ENCODE results near the gene PEF1.

PEF1 gene

DNA sequence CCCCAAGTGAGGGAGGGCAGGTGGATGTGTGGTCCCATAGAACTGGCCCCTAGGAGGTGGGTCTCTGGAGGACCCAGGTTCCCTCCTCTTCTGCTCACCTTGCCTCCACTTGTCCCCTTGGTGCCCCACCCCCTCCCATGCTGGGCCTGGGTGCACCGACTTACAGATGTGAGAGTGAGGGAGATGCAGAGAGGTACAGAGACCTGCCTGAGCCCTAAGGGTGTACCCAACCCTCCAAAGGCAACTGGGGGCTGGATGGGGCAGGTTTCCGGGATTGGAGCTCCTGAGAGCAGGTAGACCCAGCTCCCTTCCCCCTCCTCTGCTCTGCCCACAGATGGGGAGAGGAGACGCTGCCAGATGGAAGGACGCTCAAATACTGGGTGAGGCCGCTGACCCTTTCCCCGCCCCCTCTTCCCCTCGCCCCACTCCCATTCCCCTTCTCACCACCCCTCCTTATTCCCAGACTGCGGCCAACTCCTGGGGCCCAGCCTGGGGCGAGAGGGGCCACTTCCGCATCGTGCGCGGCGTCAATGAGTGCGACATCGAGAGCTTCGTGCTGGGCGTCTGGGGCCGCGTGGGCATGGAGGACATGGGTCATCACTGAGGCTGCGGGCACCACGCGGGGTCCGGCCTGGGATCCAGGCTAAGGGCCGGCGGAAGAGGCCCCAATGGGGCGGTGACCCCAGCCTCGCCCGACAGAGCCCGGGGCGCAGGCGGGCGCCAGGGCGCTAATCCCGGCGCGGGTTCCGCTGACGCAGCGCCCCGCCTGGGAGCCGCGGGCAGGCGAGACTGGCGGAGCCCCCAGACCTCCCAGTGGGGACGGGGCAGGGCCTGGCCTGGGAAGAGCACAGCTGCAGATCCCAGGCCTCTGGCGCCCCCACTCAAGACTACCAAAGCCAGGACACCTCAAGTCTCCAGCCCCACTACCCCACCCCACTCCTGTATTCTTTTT lies 58.0 kb downstream of the PEF1 start:
- DNase-seq: no peak

DNA sequence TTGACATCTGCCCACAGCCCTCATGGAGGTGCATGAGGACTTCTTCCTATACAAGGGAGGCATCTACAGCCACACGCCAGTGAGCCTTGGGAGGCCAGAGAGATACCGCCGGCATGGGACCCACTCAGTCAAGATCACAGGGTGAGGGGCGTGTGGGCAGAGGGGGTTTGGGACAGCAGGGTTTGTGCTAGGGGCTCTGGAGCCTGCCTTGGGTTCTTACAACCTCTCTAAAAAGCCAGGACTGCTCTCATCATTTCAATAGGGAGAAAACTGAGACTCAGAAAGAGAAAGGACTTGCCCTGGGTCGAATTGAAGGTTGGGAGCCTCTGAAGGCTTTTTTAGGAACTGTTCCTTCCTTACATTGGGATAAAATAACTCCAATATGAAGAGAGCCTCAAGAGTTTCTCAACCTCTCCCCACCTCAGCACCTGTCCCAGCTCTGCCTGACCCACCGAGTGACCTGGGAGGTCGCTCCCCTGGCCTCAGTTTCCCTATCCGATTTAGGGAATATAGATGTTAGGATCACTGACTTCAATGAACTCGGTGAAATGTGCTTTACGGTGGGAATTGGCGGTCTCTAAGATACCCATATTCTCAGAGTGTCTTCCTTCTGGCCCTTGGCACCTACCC lies 58.8 kb downstream of the PEF1 start:
- no peak for DNase-seq

GRCh38 chr1:31584869-31585735 lies 59.6 kb downstream of the PEF1 start:
- DNase-seq: no peak

DNA sequence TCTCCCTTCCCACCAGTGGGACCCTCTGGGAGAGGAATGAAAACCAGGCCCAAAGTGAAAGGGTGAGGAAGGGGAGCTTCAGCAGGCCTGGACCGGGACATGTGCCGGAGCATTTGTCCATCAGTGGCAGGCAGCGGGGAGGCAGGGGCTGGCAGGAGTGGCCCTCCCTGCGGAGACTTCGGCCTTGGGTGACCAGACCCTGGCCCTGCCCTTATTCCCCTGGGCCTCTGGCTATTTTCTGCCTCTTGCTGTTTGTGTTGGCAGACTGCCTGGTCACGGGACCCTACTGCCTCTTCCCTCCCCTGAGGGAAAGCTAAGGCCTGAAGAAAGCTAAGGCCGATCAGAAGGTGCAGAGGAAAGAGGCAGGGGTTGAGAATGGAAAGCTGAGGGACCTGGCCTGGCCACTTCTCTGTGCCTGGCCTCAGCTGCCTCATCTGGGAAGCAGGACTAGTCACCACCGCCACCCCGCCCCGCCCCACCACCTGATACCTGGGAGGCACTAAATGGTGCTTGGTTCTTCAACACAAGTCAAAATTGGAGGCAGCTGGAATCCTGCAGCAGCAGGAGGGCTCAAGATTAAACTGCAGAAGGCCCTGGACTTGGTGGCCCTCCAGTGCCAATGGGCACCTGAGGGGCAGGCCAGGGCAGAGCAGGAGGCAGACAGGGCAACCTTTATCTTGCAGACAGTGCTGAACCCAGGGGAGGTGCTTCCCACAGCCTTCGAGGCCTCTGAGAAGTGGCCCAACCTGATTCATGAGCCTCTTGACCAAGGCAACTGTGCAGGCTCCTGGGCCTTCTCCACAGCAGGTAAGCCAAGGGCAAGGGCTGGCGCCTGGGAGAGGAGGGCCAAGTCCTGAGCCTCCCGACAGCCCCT lies 60.4 kb downstream of the PEF1 start:
- peak in 19 of 58 donors; percentile 3 to 28 (median 13) for DNase-seq

DNA sequence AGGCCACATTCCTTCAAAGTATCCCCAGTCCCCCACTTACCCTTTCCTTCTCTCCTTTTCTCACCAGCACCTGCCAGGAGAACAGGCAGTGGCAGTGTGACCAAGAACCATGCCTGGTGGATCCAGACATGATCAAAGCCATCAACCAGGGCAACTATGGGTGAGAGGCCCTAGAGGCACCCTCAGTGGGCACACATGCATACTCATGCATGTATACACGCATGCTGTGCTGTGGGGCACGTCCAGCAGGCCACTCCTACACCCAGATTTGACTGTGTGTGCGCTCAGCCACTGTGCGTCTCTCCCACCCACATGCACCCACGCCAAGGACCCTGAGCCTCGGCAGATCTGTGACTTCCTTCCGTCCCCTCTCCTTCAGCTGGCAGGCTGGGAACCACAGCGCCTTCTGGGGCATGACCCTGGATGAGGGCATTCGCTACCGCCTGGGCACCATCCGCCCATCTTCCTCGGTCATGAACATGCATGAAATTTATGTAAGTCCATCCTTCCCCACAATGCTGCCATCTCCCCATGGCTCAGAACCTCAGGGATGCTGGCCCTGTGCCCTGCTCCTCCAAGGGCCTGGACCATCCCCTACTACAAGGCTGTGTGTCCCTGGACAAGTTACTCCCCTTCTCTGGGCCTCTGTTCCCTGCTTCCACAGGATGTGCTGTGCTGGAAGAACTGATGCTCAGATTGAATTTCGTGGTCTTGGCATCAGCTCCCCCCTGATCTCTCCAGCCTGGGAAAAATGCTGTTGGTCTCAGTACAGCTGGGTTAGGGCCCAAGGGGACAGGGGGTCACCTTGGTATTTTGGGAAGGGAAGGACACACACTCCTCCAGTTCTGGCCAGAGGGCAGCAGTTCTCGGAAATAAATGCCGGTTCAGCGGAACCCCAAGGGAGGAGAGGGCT lies 61.3 kb downstream of the PEF1 start:
- no peak for DNase-seq

DNA sequence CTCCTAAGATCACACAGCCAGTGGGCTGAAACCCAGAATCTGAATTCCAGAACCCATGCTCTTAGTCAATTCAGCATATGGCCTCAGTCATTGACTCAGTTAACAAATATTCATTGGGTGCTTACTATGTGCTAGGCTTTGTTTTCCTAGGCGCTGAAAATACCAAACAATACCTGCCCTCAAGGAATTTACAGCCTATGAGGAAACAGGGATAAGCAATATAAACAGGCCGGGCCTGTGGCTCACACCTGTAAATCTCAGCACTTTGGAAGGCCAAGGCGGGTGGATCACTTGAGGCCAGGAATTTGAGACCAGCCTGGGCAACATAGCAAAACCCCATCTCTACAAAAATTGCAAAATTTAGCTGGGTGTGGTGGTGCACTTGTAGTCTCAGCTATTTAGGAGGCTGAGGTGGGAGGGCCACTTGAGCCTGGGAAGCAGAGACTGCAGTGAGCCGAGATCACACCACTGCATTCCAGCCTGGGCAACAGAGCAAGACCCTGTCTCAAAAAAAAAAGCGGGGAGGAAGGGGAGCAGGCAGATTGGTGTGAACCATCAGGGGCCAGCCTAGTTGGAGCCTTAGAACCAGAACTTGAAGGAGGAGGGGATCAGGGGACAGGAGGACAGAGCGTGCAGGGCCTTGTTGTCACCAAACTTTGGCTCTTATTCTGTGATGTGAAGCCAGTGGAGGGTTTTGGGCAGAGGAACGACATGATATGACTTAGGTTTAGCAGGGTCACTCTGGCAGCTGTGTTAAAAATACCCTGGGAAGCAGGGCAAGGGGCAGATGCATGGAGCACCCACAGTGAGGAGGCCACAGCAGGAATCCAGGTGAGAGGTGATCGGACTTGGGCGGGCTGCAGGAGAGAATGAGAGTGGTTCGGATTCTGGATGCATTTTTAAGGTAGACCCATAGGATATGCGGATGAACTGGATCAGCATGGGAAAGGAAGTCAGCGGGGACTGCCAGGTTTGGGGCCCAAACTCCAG lies 62.6 kb downstream of the PEF1 start:
- no peak for DNase-seq

DNA sequence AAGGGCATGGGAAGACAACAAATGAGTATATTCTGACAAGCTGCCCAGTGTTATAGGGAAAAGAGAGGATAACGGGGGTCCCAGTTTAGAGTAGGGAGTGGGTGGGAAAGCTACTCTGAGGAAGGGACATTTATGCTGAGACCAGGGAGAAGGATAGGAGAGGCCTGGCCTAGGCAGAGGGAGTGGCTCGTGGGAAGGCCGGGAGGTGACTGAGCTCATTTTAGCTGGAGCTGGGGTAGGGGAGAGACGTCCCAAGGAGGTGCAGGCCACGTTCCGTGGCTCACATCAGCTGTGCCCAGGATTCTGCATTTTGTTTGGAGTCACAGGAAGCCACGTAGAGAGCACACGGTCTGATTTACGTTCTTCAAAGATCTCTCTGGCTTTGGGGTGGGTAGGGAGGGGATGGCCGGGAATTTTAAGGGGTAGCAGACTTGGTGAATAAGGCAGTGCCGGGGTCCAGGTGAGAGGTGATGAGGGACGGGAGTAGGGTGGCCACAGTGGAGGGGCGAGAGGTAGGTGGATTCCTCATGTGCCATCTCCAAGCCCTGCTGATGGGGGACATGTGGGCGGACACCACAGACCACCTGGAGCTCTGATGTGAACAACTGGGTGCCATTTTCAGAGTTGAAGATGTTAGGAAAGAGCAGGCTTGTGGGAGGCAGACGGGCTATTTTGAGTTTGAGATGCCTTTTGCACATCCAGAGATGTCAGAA lies 63.6 kb downstream of the PEF1 start:
- no peak for DNase-seq

GRCh38 chr1:31580513-31580870 lies 64.2 kb downstream of the PEF1 start:
- no peak for DNase-seq

Measured in anterior cingulate cortex (tissue), 58 donors.